HG03342 (cell line): ENCODE results near the gene PRRT1B.

ENCODE experiments used
- ATAC-seq: cut with Tn5 transposase; IDR thresholded peaks from one replicate; pipeline ENCODE4 v1.9.1; 2021; ENCODE audit warnings: mild to moderate bottlenecking, moderate library complexity; ENCODE audit not compliant: unreplicated experiment

Gene PRRT1B

GRCh38 chr9:131578731-131579504 is 33.6 kb downstream of the PRRT1B start:
- peak; percentile 61 for ATAC-seq

- ATAC-seq: no peak
These were observed 34.5 kb downstream of the PRRT1B start for GRCh38 chr9:131579789-131580211.

DNA sequence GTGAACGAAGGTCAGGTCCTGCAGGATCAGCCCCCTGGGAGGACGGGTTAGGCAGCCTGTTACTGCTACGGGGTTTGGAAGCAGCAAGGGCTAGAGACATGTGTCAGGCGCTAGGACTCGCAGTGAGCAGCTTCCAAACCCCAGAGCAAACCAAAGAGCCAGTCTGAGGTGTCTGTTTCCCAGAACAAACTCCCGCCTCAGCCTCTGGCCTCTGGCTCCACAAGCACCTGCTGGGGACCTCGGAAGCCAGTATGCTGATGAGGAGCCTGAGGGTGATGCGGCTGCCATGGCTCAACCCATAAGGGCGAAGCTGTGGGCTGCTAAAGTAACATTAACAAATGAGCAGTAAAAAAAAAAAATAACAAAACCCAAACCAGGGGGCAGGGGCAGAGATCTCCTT is 35.0 kb downstream of the PRRT1B start:
- ATAC-seq: no peak

GRCh38 chr9:131582056-131582455 is 36.7 kb downstream of the PRRT1B start:
- no peak for ATAC-seq

GRCh38 chr9:131582466-131583336 is 37.4 kb downstream of the PRRT1B start:
- no peak for ATAC-seq

DNA sequence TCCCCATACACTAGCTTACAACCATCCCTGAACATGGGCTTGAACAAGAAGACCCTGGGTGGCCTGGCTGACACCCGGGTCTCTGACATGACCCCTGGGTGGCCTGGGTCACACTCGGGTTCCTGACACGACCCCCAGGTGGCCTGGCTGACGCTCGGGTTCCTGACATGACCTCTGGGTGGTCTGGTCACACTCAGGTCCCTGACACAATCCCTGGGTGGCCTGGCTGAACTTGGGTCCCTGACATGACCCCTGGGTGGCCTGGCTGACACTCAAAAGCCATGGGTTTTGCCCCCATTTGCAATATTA is 38.0 kb downstream of the PRRT1B start:
- ATAC-seq: no peak

GRCh38 chr9:131583836-131584555 is 38.7 kb downstream of the PRRT1B start:
- no peak for ATAC-seq

DNA sequence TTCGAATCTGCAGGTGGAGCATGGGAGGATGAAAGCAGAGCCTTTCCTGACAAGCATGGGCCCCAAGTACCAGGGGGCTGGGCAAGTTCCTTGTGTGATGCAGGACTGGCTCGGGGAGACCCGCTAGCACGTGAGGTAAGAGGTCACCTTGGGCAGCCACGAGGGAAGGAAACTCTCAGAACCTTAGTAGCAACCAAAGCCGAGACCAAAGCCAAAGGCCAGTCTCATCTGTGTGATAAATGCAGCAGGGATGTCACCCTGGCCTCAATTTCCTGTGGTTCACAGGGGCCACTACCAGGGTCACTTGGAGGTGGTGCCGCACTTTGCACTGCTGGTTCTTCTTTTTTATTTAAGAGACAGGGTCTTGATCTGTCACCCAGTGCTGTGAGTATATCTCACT is 39.5 kb downstream of the PRRT1B start:
- ATAC-seq: no peak

- ATAC-seq: no peak
These were observed 40.1 kb downstream of the PRRT1B start for GRCh38 chr9:131585375-131585774.

GRCh38 chr9:131587331-131587730 is 42.0 kb downstream of the PRRT1B start:
- no peak for ATAC-seq

DNA sequence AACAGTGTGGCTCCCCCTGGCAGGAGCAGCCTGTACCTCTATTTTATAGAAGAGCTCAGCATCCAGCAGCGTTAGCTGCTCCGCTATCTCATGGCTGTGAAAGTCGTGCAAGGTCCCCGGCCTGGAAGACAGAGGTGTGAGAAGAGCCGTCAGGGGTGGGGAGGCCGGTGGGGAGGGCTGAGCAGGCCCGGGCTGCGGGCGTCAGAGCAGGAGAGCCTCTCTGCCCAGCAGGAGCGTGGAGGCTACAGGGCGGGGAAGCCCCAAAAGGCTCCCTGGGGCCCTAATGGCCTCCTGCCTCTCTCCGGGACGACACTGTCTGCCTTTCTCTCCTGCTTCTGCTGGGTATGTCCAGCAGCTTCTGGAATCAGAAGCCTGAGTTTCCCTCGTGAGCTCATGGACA is 42.6 kb downstream of the PRRT1B start:
- ATAC-seq: no peak

GRCh38 chr9:131588396-131588795 is 43.1 kb downstream of the PRRT1B start:
- no peak for ATAC-seq

DNA sequence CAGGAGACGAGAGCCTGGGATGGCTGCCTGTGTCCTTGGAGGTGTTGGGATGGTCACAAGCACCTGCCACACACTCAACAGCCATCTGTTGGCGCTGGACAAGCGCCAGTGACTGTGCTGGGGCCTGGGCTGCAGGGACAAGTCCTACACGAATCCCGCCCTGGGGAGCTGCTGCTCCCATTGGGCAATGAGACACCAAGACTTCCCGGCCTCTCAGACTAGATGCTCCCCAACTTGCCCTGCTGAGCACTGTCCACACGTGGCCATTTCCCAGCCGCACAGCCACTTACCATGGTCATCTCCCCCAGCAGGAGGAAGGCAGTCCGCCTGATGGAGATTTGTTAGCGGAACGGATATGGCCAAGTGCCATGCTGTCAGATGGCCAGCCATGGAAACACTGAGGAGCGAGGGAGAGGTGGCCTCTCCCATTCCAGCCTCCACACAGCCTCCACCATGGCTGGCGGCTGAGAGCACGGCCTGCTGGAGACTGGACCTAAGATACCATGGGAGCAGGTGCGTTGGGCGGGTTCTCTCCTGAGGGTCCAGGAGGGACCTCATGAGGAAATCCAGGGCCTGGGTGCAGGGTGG is 43.9 kb downstream of the PRRT1B start:
- ATAC-seq: no peak

DNA sequence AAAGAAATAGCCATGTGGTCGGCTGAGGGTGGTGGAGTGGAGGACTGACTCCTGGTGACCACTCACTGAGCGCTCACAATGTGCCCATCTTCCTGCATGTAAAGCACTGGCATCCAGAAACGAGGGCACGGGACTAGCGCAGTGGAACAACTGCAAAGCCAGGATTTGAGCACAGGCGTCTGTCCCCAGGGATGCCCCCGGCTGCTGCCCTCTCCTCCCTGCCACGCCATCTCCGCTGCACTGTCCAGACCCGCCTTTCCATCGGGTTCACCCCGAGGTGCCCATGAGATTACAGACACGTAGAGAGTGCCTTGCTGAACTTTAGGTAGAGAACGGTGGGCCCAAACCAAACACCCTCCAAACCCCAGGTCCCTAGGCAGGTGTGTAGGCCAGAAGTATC is 44.7 kb downstream of the PRRT1B start:
- no peak for ATAC-seq

DNA sequence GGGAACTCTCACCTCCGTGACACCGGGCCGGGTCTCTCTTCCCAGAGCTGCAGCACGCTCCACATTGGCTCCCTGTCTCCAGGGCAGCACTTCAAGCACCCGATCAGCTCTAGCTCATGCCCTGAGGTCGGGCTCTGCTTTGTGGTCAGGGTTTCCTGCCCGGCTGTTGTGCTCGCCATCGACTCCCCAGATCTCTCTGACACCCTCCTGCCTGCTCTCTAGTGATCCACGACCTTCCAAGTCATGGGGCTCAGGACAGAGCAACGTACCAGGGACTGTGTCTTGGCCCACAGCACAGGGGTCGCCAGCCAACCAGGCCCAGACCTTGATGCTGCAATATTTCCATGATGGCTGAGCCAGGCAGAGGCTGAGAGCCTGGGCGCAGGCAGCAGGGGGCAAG is 45.1 kb downstream of the PRRT1B start:
- no peak for ATAC-seq

- ATAC-seq: no peak
These were observed 45.9 kb downstream of the PRRT1B start for GRCh38 chr9:131590907-131591844.

GRCh38 chr9:131591845-131592208 is 46.5 kb downstream of the PRRT1B start:
- ATAC-seq: no peak

- no peak for ATAC-seq
These were observed 47.9 kb downstream of the PRRT1B start for GRCh38 chr9:131593091-131593820.

GRCh38 chr9:131593936-131594665 is 48.8 kb downstream of the PRRT1B start:
- no peak for ATAC-seq
